ENCODE measurements around the gene LOX.

Gene LOX

DNA sequence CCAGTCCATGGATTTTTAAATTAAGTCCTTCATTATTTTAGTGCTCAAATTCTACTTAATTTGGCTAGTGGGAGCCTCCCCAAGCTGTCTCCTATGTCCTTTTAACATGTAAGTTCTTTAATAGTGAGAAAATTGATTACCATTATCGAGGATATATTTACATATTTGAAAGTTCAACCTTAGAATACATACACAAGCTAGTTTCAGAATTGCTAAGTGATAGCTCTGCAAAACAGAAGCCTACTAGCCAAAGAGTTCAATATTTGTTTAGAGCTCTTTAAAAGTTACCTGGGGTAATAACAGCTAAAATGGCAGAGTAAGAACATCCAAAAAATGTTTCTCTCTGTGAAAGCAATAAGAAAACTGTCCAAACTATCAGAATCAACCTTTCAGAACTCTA lies 48.2 kb downstream of the LOX start:
- H2BK5ac ChIP-seq (ENCODE audit: low read length): no peak overlapping the region
- H3K9me3 ChIP-seq (replicated peaks in 1 of 2; ENCODE audit: control insufficient read depth in 2 of 2, insufficient read depth in 1 of 2, low read depth in 1 of 2, low read length in 2 of 2): no peaks in the 10 kb centered on the region
- H3K4me1 ChIP-seq (ENCODE audit: control insufficient read depth in 2 of 2, insufficient read depth in 1 of 2, low read depth in 1 of 2, low read length in 2 of 2): no peaks in the 10 kb centered on the region
- no CpG with 5 or more reads among the region's 1 CpG for WGBS, 2 donors (ENCODE audit: extremely low coverage in 2 of 2, insufficient read length in 2 of 2, insufficient replicate concordance in 1 of 2)
- no peak overlapping the region for H2BK120ac ChIP-seq (ENCODE audit: low read depth, low read length)
- H3K18ac ChIP-seq (ENCODE audit: low read length): no peak overlapping the region
- H4K8ac ChIP-seq (ENCODE audit: low read depth, low read length): no peak overlapping the region
- no peak for DNase-seq (ENCODE audit: low spot score)
- H2BK12ac ChIP-seq (ENCODE audit: low read length): no peak overlapping the region
- peaks cover 4 to 40% of the 10 kb centered on the region in 2 donors for H3K36me3 ChIP-seq (replicated peaks in 1 of 2; ENCODE audit: control insufficient read depth in 2 of 2, insufficient read depth in 2 of 2, low read length in 2 of 2)
- no peak overlapping the region for H3K4ac ChIP-seq (ENCODE audit: low read length)
- no peak overlapping the region for H3K14ac ChIP-seq (ENCODE audit: low read length)
- H3K79me1 ChIP-seq (ENCODE audit: low read depth, low read length): no peaks in the 10 kb centered on the region
- no peak overlapping the region for H3K9ac ChIP-seq (ENCODE audit: low read depth, low read length, poor library complexity)
- no peaks in the 10 kb centered on the region for H3K27me3 ChIP-seq (ENCODE audit: control insufficient read depth in 3 of 3, insufficient read depth in 3 of 3, low read depth in 1 of 3, low read length in 3 of 3)
- H3K27ac ChIP-seq (replicated peaks; ENCODE audit: low read length): no peak overlapping the region
- no peak overlapping the region for H2AK5ac ChIP-seq (ENCODE audit: low read depth, low read length)
- H4K91ac ChIP-seq (ENCODE audit: low read depth, low read length, poor library complexity): no peak overlapping the region
- no peak overlapping the region for H3K4me3 ChIP-seq (ENCODE audit: low read length in 2 of 2)
- no peak overlapping the region for H3K4me2 ChIP-seq (ENCODE audit: insufficient read depth, low read length, poor library complexity, severe bottlenecking)
- H3K23ac ChIP-seq (ENCODE audit: low read depth, low read length, poor library complexity): no peak overlapping the region
- H2BK15ac ChIP-seq (ENCODE audit: low read length): no peak overlapping the region
- H2AFZ ChIP-seq (ENCODE audit: low read length): no peak overlapping the region

DNA sequence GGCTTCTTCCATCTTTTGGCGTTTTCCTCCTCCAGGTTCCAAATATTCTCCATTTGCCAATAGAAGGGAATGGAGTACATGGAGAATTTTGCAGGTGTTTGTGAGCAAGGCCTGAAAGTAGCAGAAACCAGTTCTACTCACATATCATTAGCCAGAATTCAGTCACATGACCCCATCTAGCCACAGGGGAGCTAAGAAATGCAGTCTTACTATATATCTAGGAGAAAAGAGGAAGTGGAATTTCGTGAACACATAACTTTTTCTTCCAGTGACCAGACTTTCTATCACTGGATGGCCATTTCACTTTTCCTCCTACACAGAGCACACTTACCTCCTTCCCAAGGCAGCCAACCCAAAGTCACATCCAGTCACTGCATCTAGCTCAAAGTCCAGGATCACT lies 55.1 kb downstream of the LOX start:
- H2AK5ac ChIP-seq (ENCODE audit: low read depth, low read length): no peak overlapping the region
- DNase-seq (ENCODE audit: low spot score): no peak
- H2BK15ac ChIP-seq (ENCODE audit: low read length): no peak overlapping the region
- H3K14ac ChIP-seq (ENCODE audit: low read length): no peak overlapping the region
- H3K27ac ChIP-seq (replicated peaks; ENCODE audit: low read length): no peak overlapping the region
- no peak overlapping the region for H3K9ac ChIP-seq (ENCODE audit: low read depth, low read length, poor library complexity)
- H3K4me1 ChIP-seq (ENCODE audit: control insufficient read depth in 2 of 2, insufficient read depth in 1 of 2, low read depth in 1 of 2, low read length in 2 of 2): no peaks in the 10 kb centered on the region
- no peaks in the 10 kb centered on the region for H3K79me1 ChIP-seq (ENCODE audit: low read depth, low read length)
- no CpG with 5 or more reads among the region's 2 CpGs for WGBS, 2 donors (ENCODE audit: extremely low coverage in 2 of 2, insufficient read length in 2 of 2, insufficient replicate concordance in 1 of 2)
- no peak overlapping the region for H3K18ac ChIP-seq (ENCODE audit: low read length)
- H3K4ac ChIP-seq (ENCODE audit: low read length): no peak overlapping the region
- H2BK12ac ChIP-seq (ENCODE audit: low read length): no peak overlapping the region
- no peak overlapping the region for H4K91ac ChIP-seq (ENCODE audit: low read depth, low read length, poor library complexity)
- H4K8ac ChIP-seq (ENCODE audit: low read depth, low read length): no peak overlapping the region
- H3K4me2 ChIP-seq (ENCODE audit: insufficient read depth, low read length, poor library complexity, severe bottlenecking): no peak overlapping the region
- H2BK5ac ChIP-seq (ENCODE audit: low read length): no peak overlapping the region
- no peak overlapping the region for H3K23ac ChIP-seq (ENCODE audit: low read depth, low read length, poor library complexity)
- H3K36me3 ChIP-seq (replicated peaks in 1 of 2; ENCODE audit: control insufficient read depth in 2 of 2, insufficient read depth in 2 of 2, low read length in 2 of 2): peaks cover 5 to 66% of the 10 kb centered on the region in 2 donors
- H2BK120ac ChIP-seq (ENCODE audit: low read depth, low read length): no peak overlapping the region
- H3K4me3 ChIP-seq (ENCODE audit: low read length in 2 of 2): no peak overlapping the region
- H2AFZ ChIP-seq (ENCODE audit: low read length): no peak overlapping the region
- no peaks in the 10 kb centered on the region for H3K9me3 ChIP-seq (replicated peaks in 1 of 2; ENCODE audit: control insufficient read depth in 2 of 2, insufficient read depth in 1 of 2, low read depth in 1 of 2, low read length in 2 of 2)
- no peaks in the 10 kb centered on the region for H3K27me3 ChIP-seq (ENCODE audit: control insufficient read depth in 3 of 3, insufficient read depth in 3 of 3, low read depth in 1 of 3, low read length in 3 of 3)

DNA sequence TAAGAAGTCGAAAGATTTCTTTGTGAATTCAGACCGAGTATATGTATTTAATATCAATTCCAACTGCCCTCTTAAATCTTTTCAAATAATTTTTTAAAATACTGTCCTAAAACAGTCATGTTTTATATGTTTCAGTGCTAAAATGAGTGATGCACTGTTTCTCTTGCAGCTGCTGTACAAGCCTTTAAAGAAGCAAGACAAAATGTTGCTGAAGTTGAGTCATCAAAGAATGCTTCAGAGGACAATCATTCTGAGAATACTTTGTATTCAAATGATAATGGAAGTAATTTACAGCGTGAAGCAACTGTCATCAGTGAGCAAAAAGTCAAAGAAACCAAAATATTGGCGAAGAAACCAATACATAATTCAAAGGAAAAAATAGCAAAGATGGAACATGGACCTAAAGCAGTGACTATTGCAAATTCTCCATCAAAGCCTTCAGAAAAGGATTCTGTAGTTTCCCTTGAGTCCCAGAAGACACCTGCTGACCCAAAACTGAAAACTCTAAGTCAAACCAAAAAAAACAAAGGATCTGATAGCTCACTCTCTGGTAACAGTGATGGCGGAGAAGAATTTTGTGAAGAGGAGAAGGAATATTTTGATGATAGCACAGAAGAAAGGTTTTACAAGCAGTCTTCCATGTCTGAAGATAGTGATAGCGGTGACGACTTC lies 58.0 kb downstream of the LOX start:
- Histone ChIP-seq H2AK5ac (ENCODE audit: low read depth, low read length) (no peak overlapping the region), H4K8ac (ENCODE audit: low read depth, low read length) (no peak overlapping the region), H3K27me3 (ENCODE audit: control insufficient read depth in 3 of 3, insufficient read depth in 3 of 3, low read depth in 1 of 3, low read length in 3 of 3) (no peaks in the 10 kb centered on the region), H3K79me1 (ENCODE audit: low read depth, low read length) (no peaks in the 10 kb centered on the region), H2BK15ac (ENCODE audit: low read length) (no peak overlapping the region), H2AFZ (ENCODE audit: low read length) (no peak overlapping the region), H2BK12ac (ENCODE audit: low read length) (no peak overlapping the region), H3K27ac (replicated peaks; ENCODE audit: low read length) (no peak overlapping the region), H3K23ac (ENCODE audit: low read depth, low read length, poor library complexity) (no peak overlapping the region), H4K91ac (ENCODE audit: low read depth, low read length, poor library complexity) (no peak overlapping the region), H3K9ac (ENCODE audit: low read depth, low read length, poor library complexity) (no peak overlapping the region), H3K18ac (ENCODE audit: low read length) (no peak overlapping the region), H3K4me3 (ENCODE audit: low read length in 2 of 2) (no peak overlapping the region), H3K4ac (ENCODE audit: low read length) (no peak overlapping the region), H3K9me3 (replicated peaks in 1 of 2; ENCODE audit: control insufficient read depth in 2 of 2, insufficient read depth in 1 of 2, low read depth in 1 of 2, low read length in 2 of 2) (no peaks in the 10 kb centered on the region), H3K36me3 (replicated peaks in 1 of 2; ENCODE audit: control insufficient read depth in 2 of 2, insufficient read depth in 2 of 2, low read length in 2 of 2) (peaks cover 2 to 48% of the 10 kb centered on the region in 2 donors), H2BK5ac (ENCODE audit: low read length) (no peak overlapping the region), H2BK120ac (ENCODE audit: low read depth, low read length) (no peak overlapping the region), H3K14ac (ENCODE audit: low read length) (no peak overlapping the region), H3K4me1 (ENCODE audit: control insufficient read depth in 2 of 2, insufficient read depth in 1 of 2, low read depth in 1 of 2, low read length in 2 of 2) (no peaks in the 10 kb centered on the region), H3K4me2 (ENCODE audit: insufficient read depth, low read length, poor library complexity, severe bottlenecking) (no peak overlapping the region)
- no peak for DNase-seq (ENCODE audit: low spot score)
- WGBS, 2 donors (ENCODE audit: extremely low coverage in 2 of 2, insufficient read length in 2 of 2, insufficient replicate concordance in 1 of 2): no CpG with 5 or more reads among the region's 7 CpGs

DNA sequence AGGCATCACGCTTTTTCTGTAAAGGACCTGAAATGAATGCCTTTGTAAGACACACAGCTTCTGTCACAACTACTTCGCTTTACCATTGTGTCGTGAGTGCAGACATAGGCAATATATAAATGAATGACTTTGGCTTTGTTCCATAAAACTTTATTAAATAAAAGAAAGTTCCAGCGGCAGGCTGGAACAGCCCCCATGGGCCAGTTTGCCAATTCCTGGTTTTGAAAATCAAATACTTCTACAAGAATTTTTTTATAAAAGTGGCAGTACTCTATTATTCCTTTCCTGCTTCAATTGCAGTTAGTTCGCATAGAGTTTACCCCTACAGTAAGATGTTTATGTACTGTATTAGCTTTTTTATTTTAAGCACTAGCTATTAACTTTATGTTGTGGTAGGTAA lies 62.6 kb downstream of the LOX start:
- Histone ChIP-seq H3K4me2 (ENCODE audit: insufficient read depth, low read length, poor library complexity, severe bottlenecking) (no peak overlapping the region), H3K4me1 (ENCODE audit: control insufficient read depth in 2 of 2, insufficient read depth in 1 of 2, low read depth in 1 of 2, low read length in 2 of 2) (no peaks in the 10 kb centered on the region), H3K18ac (ENCODE audit: low read length) (no peak overlapping the region), H4K91ac (ENCODE audit: low read depth, low read length, poor library complexity) (no peak overlapping the region), H3K9me3 (replicated peaks in 1 of 2; ENCODE audit: control insufficient read depth in 2 of 2, insufficient read depth in 1 of 2, low read depth in 1 of 2, low read length in 2 of 2) (no peaks in the 10 kb centered on the region), H2BK5ac (ENCODE audit: low read length) (no peak overlapping the region), H2BK12ac (ENCODE audit: low read length) (no peak overlapping the region), H3K4me3 (ENCODE audit: low read length in 2 of 2) (no peak overlapping the region), H2AFZ (ENCODE audit: low read length) (no peak overlapping the region), H2AK5ac (ENCODE audit: low read depth, low read length) (no peak overlapping the region), H3K36me3 (replicated peaks in 1 of 2; ENCODE audit: control insufficient read depth in 2 of 2, insufficient read depth in 2 of 2, low read length in 2 of 2) (peaks cover 0 to 8% of the 10 kb centered on the region in 2 donors), H2BK15ac (ENCODE audit: low read length) (no peak overlapping the region), H3K14ac (ENCODE audit: low read length) (no peak overlapping the region), H4K8ac (ENCODE audit: low read depth, low read length) (no peak overlapping the region), H3K4ac (ENCODE audit: low read length) (no peak overlapping the region), H3K27me3 (ENCODE audit: control insufficient read depth in 3 of 3, insufficient read depth in 3 of 3, low read depth in 1 of 3, low read length in 3 of 3) (no peaks in the 10 kb centered on the region), H3K9ac (ENCODE audit: low read depth, low read length, poor library complexity) (no peak overlapping the region), H2BK120ac (ENCODE audit: low read depth, low read length) (no peak overlapping the region), H3K23ac (ENCODE audit: low read depth, low read length, poor library complexity) (no peak overlapping the region), H3K79me1 (ENCODE audit: low read depth, low read length) (no peaks in the 10 kb centered on the region), H3K27ac (replicated peaks; ENCODE audit: low read length) (no peak overlapping the region)
- WGBS, 2 donors (ENCODE audit: extremely low coverage in 2 of 2, insufficient read length in 2 of 2, insufficient replicate concordance in 1 of 2): no CpG with 5 or more reads among the region's 5 CpGs
- no peak for DNase-seq (ENCODE audit: low spot score)

Measured in neuronal stem cell (in vitro differentiated cells).